Gastrocnemius medialis (tissue), 4 donors: ENCODE measurements around the gene PIK3CA.

Source experiments
- POLR2A ChIP-seq, 2 donors: fragments of 450-650 bp; IDR thresholded peaks; one replicate each; pipeline ENCODE4 v1.6.1; 2017; ENCODE audit warnings: antibody characterized with exemption in 2 of 2, mild to moderate bottlenecking in 2 of 2, moderate library complexity in 2 of 2
- TF ChIP-seq, protein P1 (sequence below), 5 experiments: fragments of 450-650 bp in 3 of 5; fragments of 200-600 bp in 2 of 5; sonication (generic) in 2 of 5; IDR thresholded peaks in 4 of 5; conservative IDR thresholded peaks in 1 of 5; 1 replicate in 4 of 5; 2 replicates in 1 of 5; pipeline ENCODE4 v1.5.1; 2016 to 2019; ENCODE audit warnings: antibody characterized with exemption in 5 of 5, mild to moderate bottlenecking in 3 of 5, moderate library complexity in 3 of 5

DNA sequence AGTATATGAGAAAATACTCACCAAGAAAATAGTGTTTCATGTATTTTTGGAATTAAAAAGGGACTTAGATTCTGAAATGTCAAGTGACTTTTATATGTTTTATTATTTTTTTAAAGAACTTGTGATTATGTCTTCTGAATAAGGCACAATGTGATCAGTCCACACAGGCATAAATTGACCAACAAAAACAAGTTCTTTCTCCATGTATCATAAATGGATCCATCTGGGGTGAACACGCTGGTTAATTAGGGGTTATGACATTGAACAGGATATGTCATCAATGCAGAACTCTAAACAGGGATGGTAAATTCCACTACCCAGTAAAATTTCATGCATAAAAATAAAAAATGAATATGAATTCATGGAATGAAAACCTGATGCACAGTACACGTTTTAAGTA lies 31.3 kb upstream of the PIK3CA start:
- TF ChIP-seq, protein P1, sequence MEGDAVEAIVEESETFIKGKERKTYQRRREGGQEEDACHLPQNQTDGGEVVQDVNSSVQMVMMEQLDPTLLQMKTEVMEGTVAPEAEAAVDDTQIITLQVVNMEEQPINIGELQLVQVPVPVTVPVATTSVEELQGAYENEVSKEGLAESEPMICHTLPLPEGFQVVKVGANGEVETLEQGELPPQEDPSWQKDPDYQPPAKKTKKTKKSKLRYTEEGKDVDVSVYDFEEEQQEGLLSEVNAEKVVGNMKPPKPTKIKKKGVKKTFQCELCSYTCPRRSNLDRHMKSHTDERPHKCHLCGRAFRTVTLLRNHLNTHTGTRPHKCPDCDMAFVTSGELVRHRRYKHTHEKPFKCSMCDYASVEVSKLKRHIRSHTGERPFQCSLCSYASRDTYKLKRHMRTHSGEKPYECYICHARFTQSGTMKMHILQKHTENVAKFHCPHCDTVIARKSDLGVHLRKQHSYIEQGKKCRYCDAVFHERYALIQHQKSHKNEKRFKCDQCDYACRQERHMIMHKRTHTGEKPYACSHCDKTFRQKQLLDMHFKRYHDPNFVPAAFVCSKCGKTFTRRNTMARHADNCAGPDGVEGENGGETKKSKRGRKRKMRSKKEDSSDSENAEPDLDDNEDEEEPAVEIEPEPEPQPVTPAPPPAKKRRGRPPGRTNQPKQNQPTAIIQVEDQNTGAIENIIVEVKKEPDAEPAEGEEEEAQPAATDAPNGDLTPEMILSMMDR (IDR thresholded peaks at IDR 0.05 in 4 of 5, conservative IDR thresholded peaks at IDR 0.05 in 1 of 5) = no peak
- TF ChIP-seq POLR2A (IDR thresholded peaks at IDR 0.05) = no peak
